HepG2 (cell line): ENCODE results near the gene ATAD3C. TPM values are rescaled to one million over a fixed set of nuclear protein-coding genes. Genes with fewer than 3 reads are reported as not detected.
A peak's percentile ranks its signal among the peaks of the same experiment; 100 is the strongest.

ENCODE experiments used
- CEBPG ChIP-seq: IDR thresholded peaks from 2 replicates; pipeline ENCODE4 v1.6.1; 2016
- EHMT2 ChIP-seq: fragments of 200-600 bp; sonication (generic); IDR thresholded peaks from 2 replicates; pipeline ENCODE4 v1.7.0; 2017; ENCODE audit warnings: antibody characterized with exemption, low read depth, low read length, borderline replicate concordance
- ELF3 ChIP-seq: IDR thresholded peaks from 2 replicates; pipeline ENCODE4 v1.6.1; 2016; ENCODE audit warnings: missing genetic modification reagents, missing compliant biosample characterization
- FOXA1 ChIP-seq, 2 experiments: fragments of 450-650 bp in 1 of 2; sonication (generic) in 1 of 2; formaldehyde crosslinking in 1 of 2; IDR thresholded peaks; 2 replicates each; pipeline versions ENCODE4 v1.4.0 to v1.6.1; 2016 to 2020; ENCODE audit warnings: missing genetic modification reagents in 1 of 2
- HOXA7 ChIP-seq: sonication (generic); formaldehyde crosslinking; IDR thresholded peaks from 2 replicates; pipeline ENCODE4 v1.8.1; 2022; ENCODE audit warnings: mild to moderate bottlenecking, missing genetic modification reagents, moderate library complexity
- IKZF4 ChIP-seq: sonication (generic); formaldehyde crosslinking; IDR thresholded peaks from 2 replicates; pipeline ENCODE4 v1.5.1; 2020; ENCODE audit warnings: borderline replicate concordance, mild to moderate bottlenecking, low read depth, missing genetic modification reagents; ENCODE audit errors: not compliant biosample characterization
- MAFK ChIP-seq, 2 experiments: IDR thresholded peaks in 1 of 2; conservative IDR thresholded peaks in 1 of 2; 2 replicates each; pipeline ENCODE4 v1.6.1; 2011; ENCODE audit warnings: improper control_type of control experiment in 2 of 2, low read length in 2 of 2
- MLLT10 ChIP-seq: sonication (generic); formaldehyde crosslinking; IDR thresholded peaks from 2 replicates; pipeline ENCODE4 v1.4.0; 2020; ENCODE audit warnings: missing genetic modification reagents
- POLR2G ChIP-seq: fragments of 200-400 bp; formaldehyde crosslinking; IDR thresholded peaks from 2 replicates; pipeline ENCODE4 v1.6.1; 2018; ENCODE audit warnings: mild to moderate bottlenecking, low read depth, low read length, moderate library complexity
- TBX2 ChIP-seq: sonication (generic); formaldehyde crosslinking; IDR thresholded peaks from 2 replicates; pipeline ENCODE4 v1.5.0; 2020; ENCODE audit warnings: missing genetic modification reagents, mild to moderate bottlenecking, borderline replicate concordance
- TOE1 ChIP-seq: sonication (generic); formaldehyde crosslinking; IDR thresholded peaks from 2 replicates; pipeline ENCODE4 v1.4.0; 2020; ENCODE audit warnings: mild to moderate bottlenecking, missing genetic modification reagents
- TRIM24 ChIP-seq: sonication (generic); formaldehyde crosslinking; IDR thresholded peaks from 2 replicates; pipeline ENCODE4 v1.8.0; 2022; ENCODE audit warnings: mild to moderate bottlenecking, missing genetic modification reagents
- ZIK1 ChIP-seq: sonication (generic); formaldehyde crosslinking; IDR thresholded peaks from 2 replicates; pipeline ENCODE4 v1.5.0; 2020; ENCODE audit warnings: mild to moderate bottlenecking, low read depth, missing genetic modification reagents, borderline replicate concordance
- ZNF207 ChIP-seq: fragments of 450-650 bp; IDR thresholded peaks from 2 replicates; pipeline ENCODE4 v1.6.1; 2016; ENCODE audit warnings: antibody characterized with exemption, borderline replicate concordance
- ZNF234 ChIP-seq: sonication (generic); formaldehyde crosslinking; conservative IDR thresholded peaks from 2 replicates; pipeline ENCODE4 v1.5.1; 2020; ENCODE audit warnings: mild to moderate bottlenecking, missing genetic modification reagents
- ZNF30 ChIP-seq: sonication (generic); formaldehyde crosslinking; IDR thresholded peaks from 2 replicates; pipeline ENCODE4 v1.5.0; 2020; ENCODE audit warnings: mild to moderate bottlenecking, missing genetic modification reagents
- ZNF432 ChIP-seq: sonication (generic); formaldehyde crosslinking; IDR thresholded peaks from 2 replicates; pipeline ENCODE4 v1.5.0; 2020; ENCODE audit warnings: missing genetic modification reagents, mild to moderate bottlenecking, borderline replicate concordance
- ZNF556 ChIP-seq: sonication (generic); formaldehyde crosslinking; IDR thresholded peaks from 2 replicates; pipeline ENCODE4 v1.4.0; 2020; ENCODE audit warnings: mild to moderate bottlenecking, missing genetic modification reagents, borderline replicate concordance
- ZNF782 ChIP-seq: sonication (generic); formaldehyde crosslinking; IDR thresholded peaks from 2 replicates; pipeline ENCODE4 v1.4.0; 2020; ENCODE audit warnings: missing genetic modification reagents, mild to moderate bottlenecking, borderline replicate concordance
- polyA plus RNA-seq, 8 experiments: library from polyadenylated mRNA; depleted of rRNA in 3 of 8; stranded (reverse) in 7 of 8; unstranded in 1 of 8; fragments of >200 nt; fragmentation: Illumina TruSeq in 4 of 8; extraction: Trizol in 4 of 8; gene quantifications; 2 replicates each; pipeline versions ENCODE4 v1.2.1 to v1.2.3, GENCODE V29; 2011 to 2016; ENCODE audit warnings: low read depth in 4 of 8, missing spikeins in 1 of 8, mixed read lengths in 1 of 8; ENCODE audit not compliant: insufficient read depth in 1 of 8
- total RNA-seq, 5 experiments: library from RNA; depleted of rRNA; stranded (reverse); fragments of >200 nt; fragmentation: Illumina TruSeq; extraction: Trizol; gene quantifications; 2 replicates each; pipeline ENCODE4 v1.2.3, GENCODE V29; 2016; ENCODE audit warnings: low read depth in 1 of 5
- TF ChIP-seq, protein P1 (sequence below): sonication (generic); formaldehyde crosslinking; IDR thresholded peaks from 2 replicates; pipeline ENCODE4 v1.4.0; 2020; ENCODE audit warnings: mild to moderate bottlenecking, missing genetic modification reagents
- TF ChIP-seq, protein P2 (sequence below): sonication (generic); formaldehyde crosslinking; IDR thresholded peaks from 2 replicates; pipeline ENCODE4 v1.4.0; 2020; ENCODE audit warnings: missing genetic modification reagents
- TF ChIP-seq, protein P3 (sequence below): sonication (generic); formaldehyde crosslinking; conservative IDR thresholded peaks from 2 replicates; pipeline ENCODE4 v1.4.0; 2020; ENCODE audit warnings: missing genetic modification reagents

ATAD3C gene
- total and polyA plus RNA-seq, 2 of the 13 experiments (the other 11 are each of a cell fraction or from before 2014, with no cell fraction given), result 2.4 to 3.2 TPM

GRCh38 chr1:1471389-1472052 lies 22.0 kb downstream of the ATAD3C start, which contains the start of gene ATAD3B (continued):
- TF ChIP-seq CEBPG (CRISPR knock-in tag) (no peak), HOXA7 (CRISPR knock-in tag) (no peak), ZNF782 (no peak), TRIM24 (CRISPR knock-in tag) (no peak), ZNF234 (CRISPR knock-in tag) (0 out of 2 replicates have a peak, but pooled peaks have one; percentile 23), ZIK1 (0 out of 2 replicates have a peak, but pooled peaks have one; percentile 61), ZNF30 (CRISPR knock-in tag) (no peak), MLLT10 (CRISPR knock-in tag) (no peak), TOE1 (CRISPR knock-in tag) (no peak), FOXA1 (IDR thresholded peaks at IDR 0.05) (no peak), FOXA1 (CRISPR knock-in tag; IDR thresholded peaks at IDR 0.05) (peak; percentile 42; the same call in 1 of the 2 replicates), EHMT2 (no peak), ELF3 (0 out of 2 replicates have a peak, but pooled peaks have one; percentile 24), MAFK (conservative IDR thresholded peaks at IDR 0.05 in 1 of 2, IDR thresholded peaks at IDR 0.05 in 1 of 2; ENCODE audit: low read length in 2 of 2) (no peak), ZNF556 (CRISPR knock-in tag) (no peak; the same call in 1 of the 2 replicates), ZNF207 (no peak), ZNF432 (CRISPR knock-in tag) (no peak), TBX2 (CRISPR knock-in tag) (peak; percentile 56; the same call in 1 of the 2 replicates), POLR2G (peak; percentile 77), IKZF4 (CRISPR knock-in tag) (no peak)
- TF ChIP-seq, protein P1, sequence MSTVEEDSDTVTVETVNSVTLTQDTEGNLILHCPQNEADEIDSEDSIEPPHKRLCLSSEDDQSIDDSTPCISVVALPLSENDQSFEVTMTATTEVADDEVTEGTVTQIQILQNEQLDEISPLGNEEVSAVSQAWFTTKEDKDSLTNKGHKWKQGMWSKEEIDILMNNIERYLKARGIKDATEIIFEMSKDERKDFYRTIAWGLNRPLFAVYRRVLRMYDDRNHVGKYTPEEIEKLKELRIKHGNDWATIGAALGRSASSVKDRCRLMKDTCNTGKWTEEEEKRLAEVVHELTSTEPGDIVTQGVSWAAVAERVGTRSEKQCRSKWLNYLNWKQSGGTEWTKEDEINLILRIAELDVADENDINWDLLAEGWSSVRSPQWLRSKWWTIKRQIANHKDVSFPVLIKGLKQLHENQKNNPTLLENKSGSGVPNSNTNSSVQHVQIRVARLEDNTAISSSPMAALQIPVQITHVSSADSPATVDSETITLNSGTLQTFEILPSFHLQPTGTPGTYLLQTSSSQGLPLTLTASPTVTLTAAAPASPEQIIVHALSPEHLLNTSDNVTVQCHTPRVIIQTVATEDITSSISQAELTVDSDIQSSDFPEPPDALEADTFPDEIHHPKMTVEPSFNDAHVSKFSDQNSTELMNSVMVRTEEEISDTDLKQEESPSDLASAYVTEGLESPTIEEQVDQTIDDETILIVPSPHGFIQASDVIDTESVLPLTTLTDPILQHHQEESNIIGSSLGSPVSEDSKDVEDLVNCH (CRISPR knock-in tag), result no peak
- TF ChIP-seq, protein P2, sequence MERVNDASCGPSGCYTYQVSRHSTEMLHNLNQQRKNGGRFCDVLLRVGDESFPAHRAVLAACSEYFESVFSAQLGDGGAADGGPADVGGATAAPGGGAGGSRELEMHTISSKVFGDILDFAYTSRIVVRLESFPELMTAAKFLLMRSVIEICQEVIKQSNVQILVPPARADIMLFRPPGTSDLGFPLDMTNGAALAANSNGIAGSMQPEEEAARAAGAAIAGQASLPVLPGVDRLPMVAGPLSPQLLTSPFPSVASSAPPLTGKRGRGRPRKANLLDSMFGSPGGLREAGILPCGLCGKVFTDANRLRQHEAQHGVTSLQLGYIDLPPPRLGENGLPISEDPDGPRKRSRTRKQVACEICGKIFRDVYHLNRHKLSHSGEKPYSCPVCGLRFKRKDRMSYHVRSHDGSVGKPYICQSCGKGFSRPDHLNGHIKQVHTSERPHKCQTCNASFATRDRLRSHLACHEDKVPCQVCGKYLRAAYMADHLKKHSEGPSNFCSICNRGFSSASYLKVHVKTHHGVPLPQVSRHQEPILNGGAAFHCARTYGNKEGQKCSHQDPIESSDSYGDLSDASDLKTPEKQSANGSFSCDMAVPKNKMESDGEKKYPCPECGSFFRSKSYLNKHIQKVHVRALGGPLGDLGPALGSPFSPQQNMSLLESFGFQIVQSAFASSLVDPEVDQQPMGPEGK (CRISPR knock-in tag), result peak; percentile 65
- TF ChIP-seq, protein P3, sequence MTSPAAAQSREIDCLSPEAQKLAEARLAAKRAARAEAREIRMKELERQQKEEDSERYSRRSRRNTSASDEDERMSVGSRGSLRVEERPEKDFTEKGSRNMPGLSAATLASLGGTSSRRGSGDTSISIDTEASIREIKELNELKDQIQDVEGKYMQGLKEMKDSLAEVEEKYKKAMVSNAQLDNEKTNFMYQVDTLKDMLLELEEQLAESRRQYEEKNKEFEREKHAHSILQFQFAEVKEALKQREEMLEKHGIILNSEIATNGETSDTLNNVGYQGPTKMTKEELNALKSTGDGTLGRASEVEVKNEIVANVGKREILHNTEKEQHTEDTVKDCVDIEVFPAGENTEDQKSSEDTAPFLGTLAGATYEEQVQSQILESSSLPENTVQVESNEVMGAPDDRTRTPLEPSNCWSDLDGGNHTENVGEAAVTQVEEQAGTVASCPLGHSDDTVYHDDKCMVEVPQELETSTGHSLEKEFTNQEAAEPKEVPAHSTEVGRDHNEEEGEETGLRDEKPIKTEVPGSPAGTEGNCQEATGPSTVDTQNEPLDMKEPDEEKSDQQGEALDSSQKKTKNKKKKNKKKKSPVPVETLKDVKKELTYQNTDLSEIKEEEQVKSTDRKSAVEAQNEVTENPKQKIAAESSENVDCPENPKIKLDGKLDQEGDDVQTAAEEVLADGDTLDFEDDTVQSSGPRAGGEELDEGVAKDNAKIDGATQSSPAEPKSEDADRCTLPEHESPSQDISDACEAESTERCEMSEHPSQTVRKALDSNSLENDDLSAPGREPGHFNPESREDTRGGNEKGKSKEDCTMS (CRISPR knock-in tag), result no peak
